HL-60 (cell line): ENCODE data around the gene EXOC6B.

Source experiments
- DNase-seq, 2 experiments: peaks; one replicate each; pipeline ENCODE4 v3.0.0-alpha.2; 2010 to 2020; ENCODE audit warnings: low read depth in 1 of 2, low spot score in 1 of 2
- H3K27ac ChIP-seq: fragments of 250-450 bp; sonication (Bioruptor Pico); replicated peaks from 2 replicates; pipeline ENCODE4 v1.5.1; 2020; ENCODE audit warnings: mild to moderate bottlenecking, moderate library complexity
- H3K27me3 ChIP-seq: fragments of 250-450 bp; sonication (Bioruptor Pico); 2 replicates; pipeline ENCODE4 v1.5.1; 2021; ENCODE audit warnings: mild to moderate bottlenecking, moderate library complexity; ENCODE audit not compliant: insufficient read depth, poor library complexity, severe bottlenecking
- H3K4me3 ChIP-seq: replicated peaks from 2 replicates; pipeline ENCODE4 v1.5.1; 2011; ENCODE audit warnings: mild to moderate bottlenecking, control low read depth, low read length; ENCODE audit not compliant: insufficient read depth
- GABPA ChIP-seq: IDR thresholded peaks from 2 replicates; pipeline ENCODE4 v1.6.1; 2012; ENCODE audit warnings: low read depth
- POLR2AphosphoS5 ChIP-seq: IDR thresholded peaks from 2 replicates; pipeline ENCODE4 v1.6.1; 2012; ENCODE audit warnings: low read depth
- SPI1 ChIP-seq: IDR thresholded peaks from 2 replicates; pipeline ENCODE4 v1.6.1; 2012; ENCODE audit warnings: low read depth, mild to moderate bottlenecking, borderline replicate concordance
- TF ChIP-seq, protein P1 (sequence below): IDR thresholded peaks from 2 replicates; pipeline ENCODE4 v1.6.1; 2012; ENCODE audit warnings: low read depth; ENCODE audit not compliant: insufficient replicate concordance
- TF ChIP-seq, protein P2 (sequence below): IDR thresholded peaks from one replicate; pipeline ENCODE4 v1.5.1; 2011; ENCODE audit warnings: low read length, control low read depth, inconsistent platforms; ENCODE audit not compliant: insufficient read depth

The EXOC6B gene

DNA sequence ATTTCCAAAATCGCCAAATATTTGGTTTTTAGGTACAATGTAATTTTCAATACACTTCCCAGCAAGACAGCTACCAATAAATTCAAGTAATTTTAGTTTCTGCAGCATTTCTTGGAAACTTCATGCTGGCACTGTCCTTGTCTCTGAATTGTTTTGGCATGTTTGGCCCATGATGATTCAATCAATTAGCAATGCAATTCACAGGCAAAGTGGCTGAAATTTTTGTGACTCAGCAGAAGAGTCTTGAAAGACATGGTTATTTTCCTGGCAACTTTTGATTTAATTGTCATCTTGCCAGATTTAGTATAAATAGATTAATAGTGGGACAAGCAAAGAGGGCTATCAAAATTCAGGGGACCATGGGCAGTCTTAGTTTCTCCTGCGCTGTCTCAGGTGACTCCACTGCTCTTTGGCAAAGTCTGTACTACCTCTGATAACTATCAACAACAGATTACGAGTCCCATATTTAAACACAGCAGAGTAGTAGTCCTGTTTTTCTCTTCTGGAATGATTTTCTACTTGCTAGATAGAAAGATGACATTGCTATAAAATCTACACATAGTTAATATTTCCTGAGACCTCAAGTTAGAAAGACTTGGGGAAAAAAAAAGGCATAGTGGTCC is 589.3 kb downstream of the EXOC6B start:
- TF ChIP-seq POLR2AphosphoS5, result no peak
- TF ChIP-seq SPI1, result no peak
- TF ChIP-seq, protein P1, sequence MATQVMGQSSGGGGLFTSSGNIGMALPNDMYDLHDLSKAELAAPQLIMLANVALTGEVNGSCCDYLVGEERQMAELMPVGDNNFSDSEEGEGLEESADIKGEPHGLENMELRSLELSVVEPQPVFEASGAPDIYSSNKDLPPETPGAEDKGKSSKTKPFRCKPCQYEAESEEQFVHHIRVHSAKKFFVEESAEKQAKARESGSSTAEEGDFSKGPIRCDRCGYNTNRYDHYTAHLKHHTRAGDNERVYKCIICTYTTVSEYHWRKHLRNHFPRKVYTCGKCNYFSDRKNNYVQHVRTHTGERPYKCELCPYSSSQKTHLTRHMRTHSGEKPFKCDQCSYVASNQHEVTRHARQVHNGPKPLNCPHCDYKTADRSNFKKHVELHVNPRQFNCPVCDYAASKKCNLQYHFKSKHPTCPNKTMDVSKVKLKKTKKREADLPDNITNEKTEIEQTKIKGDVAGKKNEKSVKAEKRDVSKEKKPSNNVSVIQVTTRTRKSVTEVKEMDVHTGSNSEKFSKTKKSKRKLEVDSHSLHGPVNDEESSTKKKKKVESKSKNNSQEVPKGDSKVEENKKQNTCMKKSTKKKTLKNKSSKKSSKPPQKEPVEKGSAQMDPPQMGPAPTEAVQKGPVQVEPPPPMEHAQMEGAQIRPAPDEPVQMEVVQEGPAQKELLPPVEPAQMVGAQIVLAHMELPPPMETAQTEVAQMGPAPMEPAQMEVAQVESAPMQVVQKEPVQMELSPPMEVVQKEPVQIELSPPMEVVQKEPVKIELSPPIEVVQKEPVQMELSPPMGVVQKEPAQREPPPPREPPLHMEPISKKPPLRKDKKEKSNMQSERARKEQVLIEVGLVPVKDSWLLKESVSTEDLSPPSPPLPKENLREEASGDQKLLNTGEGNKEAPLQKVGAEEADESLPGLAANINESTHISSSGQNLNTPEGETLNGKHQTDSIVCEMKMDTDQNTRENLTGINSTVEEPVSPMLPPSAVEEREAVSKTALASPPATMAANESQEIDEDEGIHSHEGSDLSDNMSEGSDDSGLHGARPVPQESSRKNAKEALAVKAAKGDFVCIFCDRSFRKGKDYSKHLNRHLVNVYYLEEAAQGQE, result no peak
- TF ChIP-seq, protein P2, sequence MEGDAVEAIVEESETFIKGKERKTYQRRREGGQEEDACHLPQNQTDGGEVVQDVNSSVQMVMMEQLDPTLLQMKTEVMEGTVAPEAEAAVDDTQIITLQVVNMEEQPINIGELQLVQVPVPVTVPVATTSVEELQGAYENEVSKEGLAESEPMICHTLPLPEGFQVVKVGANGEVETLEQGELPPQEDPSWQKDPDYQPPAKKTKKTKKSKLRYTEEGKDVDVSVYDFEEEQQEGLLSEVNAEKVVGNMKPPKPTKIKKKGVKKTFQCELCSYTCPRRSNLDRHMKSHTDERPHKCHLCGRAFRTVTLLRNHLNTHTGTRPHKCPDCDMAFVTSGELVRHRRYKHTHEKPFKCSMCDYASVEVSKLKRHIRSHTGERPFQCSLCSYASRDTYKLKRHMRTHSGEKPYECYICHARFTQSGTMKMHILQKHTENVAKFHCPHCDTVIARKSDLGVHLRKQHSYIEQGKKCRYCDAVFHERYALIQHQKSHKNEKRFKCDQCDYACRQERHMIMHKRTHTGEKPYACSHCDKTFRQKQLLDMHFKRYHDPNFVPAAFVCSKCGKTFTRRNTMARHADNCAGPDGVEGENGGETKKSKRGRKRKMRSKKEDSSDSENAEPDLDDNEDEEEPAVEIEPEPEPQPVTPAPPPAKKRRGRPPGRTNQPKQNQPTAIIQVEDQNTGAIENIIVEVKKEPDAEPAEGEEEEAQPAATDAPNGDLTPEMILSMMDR, result no peak
- no peak for TF ChIP-seq GABPA

DNA sequence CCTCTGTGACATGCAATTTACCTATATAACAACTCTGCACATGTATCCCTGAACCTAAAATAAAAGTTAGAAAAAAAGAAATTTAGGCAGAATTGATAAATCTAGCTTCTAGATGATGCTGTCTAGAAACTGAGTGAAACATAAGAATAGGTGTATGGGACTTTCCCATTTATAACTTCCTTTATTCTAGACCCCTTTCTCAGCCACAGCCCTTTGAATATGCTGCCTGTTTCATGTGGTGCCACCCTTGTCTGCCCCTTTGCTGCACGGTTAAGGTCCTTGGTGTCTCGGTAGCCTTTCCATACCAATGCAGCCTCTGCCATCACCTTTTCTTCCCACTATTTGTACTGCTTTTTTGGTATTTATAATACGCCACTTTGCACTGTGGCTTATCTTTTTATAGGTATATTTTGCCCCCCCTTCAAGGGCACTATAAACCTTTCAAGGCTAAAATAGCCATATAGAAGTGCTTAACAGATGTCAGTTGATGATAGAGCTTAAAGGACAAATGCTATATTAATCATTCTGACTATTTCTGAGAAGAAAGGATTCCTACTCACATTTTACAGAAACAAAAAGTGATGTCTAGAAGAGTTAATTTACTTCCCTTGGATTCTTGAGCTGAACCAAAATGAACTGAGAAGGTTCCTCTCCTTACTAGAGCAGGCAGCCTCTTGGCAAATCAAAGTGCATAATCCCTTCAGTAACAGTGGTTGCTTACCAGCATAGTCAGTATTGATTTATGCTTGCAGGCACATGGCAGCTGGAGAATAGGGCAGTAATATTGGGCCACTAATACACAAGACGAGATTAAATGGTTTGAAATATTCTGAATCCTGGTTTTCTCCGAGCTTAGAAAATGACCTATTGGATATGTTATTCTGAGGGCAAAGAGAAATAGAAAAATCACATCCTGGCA is 590.1 kb downstream of the EXOC6B start:
- Histone ChIP-seq H3K27ac (no peak overlapping the region), H3K27me3 (no peaks in the 10 kb centered on the region), H3K4me3 (no peak overlapping the region)
- TF ChIP-seq SPI1, result no peak
- no peak for TF ChIP-seq GABPA
- TF ChIP-seq, protein P1, result no peak
- TF ChIP-seq, protein P2, result no peak
- no peak for TF ChIP-seq POLR2AphosphoS5
- DNase-seq, result no peak

More for the DNA sequence above, 589.3 kb downstream of the EXOC6B start:
- H3K27me3 ChIP-seq, result no peaks in the 10 kb centered on the region
- DNase-seq, result no peak
- no peak overlapping the region for H3K27ac ChIP-seq
- H3K4me3 ChIP-seq, result no peak overlapping the region

DNA sequence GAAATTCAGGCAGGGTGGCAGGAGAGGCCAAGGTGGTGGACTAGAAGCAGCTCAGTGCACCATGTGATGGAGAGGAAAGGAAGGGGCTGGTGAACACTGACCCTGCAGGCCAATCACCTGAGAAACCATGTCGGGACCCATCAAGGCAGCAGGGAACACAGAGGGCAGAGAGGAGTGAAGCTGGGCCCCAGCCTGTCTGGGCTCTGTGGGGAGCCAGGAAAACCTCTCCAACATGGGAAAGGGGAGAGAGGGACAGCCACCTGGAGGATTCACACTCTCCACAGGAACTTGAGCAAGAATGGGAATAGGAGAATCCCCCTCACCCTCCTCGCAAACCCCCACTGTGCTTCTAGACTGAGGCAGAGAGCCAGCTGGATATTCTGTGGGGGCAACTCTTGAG is 592.6 kb downstream of the EXOC6B start:
- no peak for DNase-seq
- Histone ChIP-seq H3K27ac (no peak overlapping the region), H3K4me3 (no peak overlapping the region), H3K27me3 (no peaks in the 10 kb centered on the region)
- TF ChIP-seq, protein P1, result no peak
- no peak for TF ChIP-seq POLR2AphosphoS5
- TF ChIP-seq GABPA, result no peak
- TF ChIP-seq, protein P2, result no peak
- TF ChIP-seq SPI1, result no peak
